GM19351 (cell line): Measurements from ENCODE around the gene ERBB4.
A peak's percentile ranks its signal among the peaks of the same experiment; 100 is the strongest.
"Not testable (repeated sequence)": the region's sequence is repeated elsewhere in the genome, so short reads cannot be mapped to it uniquely, and the experiment has no call there.

Experiments
- ATAC-seq: cut with Tn5 transposase; IDR thresholded peaks from one replicate; pipeline ENCODE4 v1.9.1; 2021; ENCODE audit warnings: mild to moderate bottlenecking, moderate library complexity; ENCODE audit not compliant: unreplicated experiment

The ERBB4 gene

DNA sequence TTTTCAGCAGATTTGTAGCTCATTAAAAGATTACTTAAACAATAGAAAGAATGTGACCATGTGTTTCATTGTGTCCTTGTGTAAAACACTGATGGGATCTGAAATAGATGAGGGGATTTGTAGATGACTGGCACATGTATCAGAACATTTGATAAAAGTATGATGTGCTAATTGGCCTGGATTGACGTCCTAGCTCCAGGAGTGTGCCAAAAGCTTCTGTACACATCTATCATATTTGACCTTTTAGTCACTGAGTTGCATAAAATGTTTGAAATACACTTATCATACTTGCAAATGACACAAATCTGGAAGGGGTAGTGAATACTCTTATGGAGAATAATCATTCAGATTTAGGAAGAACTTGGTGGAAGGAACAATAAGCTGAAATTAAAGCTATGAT, 778.5 kb downstream of the ERBB4 start:
- ATAC-seq = no peak

DNA sequence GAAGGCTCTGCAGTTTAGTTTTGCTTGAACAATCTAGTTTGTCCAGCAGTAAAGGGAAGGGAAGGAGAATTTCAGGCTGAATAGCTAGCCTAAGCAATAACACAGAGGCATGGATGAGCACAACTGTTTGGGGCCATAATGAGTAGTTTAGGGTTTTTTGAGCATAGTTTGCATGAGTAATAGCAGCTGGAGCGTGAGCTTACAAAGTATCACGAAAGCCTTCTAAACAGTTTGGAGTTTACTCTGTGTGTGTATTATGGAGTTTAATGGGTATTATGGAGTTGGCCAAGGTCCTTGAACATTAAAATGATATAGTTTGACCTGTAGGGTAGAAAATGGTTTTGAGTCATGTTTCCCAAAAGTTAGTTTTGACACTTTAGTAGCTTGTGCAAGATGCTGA, 782.3 kb downstream of the ERBB4 start:
- ATAC-seq = no peak

DNA sequence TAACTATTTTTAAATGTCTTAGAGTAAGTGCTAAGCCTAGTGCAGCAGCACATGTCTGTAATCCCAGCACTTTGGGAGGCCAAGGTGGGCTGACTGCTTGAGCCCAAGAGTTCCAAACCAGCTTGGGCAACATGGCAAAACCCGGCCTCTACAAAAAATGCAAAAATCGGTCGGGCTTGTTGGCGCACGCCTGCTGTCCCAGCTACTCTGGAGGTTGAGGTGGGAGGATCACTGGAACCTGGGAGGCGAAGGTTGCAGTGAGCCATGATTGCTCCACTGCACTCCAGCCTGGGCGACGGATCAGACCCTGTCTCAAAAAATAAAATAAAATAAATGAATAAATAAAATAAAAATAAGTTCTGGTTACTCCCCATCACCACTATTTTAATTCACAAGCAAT, 783.4 kb downstream of the ERBB4 start:
- no peak for ATAC-seq

DNA sequence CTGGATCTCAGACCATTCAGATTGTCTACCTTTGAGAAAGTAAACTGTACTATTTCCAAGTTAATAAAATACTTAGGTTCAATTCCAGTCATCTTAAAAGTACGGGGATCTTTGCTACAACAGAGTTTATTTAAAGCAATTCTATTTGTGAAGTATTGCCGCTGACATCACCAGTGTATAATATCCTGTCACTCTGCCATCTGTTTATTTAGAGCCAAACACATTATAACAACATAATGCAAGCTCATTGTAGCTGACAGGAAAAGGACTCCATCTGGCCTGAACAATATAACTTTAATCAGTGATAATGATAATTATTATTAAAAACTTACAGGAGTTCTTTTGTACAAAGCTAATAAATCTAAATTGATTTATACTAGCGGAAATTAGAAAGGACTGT, 786.8 kb downstream of the ERBB4 start:
- ATAC-seq = no peak

DNA sequence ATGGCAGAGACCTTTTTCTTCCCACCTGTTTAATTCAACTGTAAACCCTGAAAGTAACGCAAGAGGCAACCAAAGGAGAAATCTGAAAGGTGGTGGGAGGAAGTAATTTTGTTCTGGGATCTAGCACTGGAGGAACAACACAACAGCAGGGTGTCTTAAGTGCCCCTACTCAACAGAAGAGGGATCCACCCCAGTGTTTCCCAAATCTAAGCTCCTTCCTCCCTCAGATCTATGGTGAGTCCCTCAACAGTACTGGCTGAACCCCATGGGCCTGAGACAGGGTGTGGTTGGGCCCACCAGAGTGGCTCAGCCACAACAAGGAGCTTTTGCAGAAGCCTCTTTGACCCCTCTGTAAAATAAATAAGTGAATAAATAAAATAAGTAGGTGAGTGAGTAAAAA, 790.3 kb downstream of the ERBB4 start:
- ATAC-seq = no peak

DNA sequence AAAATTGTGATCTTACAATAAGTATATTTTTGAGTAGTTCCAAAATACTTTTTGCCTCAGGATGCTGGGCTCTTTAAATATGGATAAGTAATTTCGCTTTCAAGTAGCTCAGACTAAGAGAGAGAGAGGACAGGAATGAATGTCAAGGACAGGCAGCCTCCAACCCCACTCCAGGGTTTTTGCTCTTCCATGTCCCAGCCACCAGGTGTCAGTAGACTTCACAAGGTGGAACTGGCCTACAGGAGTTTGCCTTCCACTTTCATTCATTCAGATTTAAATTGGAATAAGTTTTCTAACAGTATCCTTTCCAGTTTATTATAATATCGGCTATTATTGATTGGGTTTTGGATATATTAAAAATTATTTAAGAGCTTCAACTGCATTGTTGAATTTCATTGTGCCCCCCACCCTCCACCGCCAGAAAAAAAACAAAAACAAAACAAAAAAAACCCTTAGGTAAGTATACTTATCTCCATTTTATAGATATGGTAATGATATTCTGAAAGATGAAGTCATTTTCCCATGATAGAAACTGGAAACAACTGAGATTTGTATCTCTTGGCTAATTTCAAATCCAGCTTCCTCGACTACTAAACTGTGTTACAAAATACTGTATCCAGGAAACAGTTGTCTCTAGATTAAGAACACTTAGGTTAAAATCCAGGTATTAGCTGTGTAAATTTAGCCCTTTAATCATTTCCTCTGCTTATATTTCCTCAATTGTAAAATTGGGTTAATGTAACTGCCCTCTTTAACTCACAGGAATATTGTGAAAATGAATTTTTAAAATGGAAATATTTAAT, 793.1 kb downstream of the ERBB4 start:
- peak; percentile 97 for ATAC-seq

DNA sequence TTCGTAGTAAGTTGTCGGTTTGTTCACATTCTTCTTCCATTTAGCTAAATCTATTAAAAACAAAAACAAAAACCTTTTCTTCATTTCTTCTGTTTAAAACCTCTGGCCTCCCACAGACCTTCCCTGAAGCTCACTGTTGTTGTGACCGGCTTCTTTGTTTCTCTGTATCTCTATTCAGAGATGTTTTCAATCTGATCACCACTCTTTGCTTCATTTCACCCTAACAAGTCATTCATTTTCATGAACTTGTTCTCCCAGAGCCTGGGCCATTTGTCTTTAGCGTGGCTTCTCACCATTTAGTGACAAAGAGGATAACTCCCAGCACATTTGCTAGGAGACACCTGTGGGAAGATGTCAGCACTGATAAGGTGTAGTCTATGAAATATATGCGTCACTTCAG, 794.2 kb downstream of the ERBB4 start:
- ATAC-seq = no peak

DNA sequence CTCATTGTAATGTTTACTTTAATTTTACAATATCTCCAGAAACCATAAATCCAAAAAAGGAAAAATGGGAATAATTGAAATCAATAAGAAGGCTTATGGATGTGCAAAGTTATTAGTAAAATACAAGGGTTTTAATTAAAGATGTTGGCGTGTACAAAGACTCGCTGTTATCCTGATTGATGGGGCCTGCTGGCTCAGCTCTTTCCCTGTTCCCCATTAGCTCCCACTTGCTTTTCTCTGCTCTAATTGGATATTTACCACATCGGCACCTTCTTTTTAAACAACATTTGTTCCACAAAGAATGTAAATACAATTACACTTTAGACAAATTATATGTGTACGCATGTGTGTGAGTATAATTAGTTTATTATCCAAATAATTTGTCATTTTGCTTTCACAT, 796.6 kb downstream of the ERBB4 start:
- ATAC-seq = no peak

DNA sequence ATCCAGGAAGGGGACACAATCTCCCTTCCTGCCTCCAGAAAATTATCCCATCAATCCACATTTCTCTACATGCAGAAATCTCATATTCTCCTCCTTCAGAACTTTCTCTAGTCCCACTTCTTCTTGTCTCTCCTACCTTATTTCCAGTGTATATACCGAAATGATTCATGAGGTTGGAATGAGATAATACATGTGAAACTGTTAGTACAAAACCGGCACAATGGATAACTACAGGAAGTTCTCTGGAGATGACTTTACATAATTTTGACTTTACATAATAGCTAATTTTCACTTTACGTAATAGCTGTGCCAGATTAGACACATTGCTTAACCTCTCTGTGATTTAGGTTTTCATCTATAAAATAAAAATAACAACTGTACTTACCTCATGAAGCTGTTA, 801.3 kb downstream of the ERBB4 start:
- ATAC-seq = no peak

DNA sequence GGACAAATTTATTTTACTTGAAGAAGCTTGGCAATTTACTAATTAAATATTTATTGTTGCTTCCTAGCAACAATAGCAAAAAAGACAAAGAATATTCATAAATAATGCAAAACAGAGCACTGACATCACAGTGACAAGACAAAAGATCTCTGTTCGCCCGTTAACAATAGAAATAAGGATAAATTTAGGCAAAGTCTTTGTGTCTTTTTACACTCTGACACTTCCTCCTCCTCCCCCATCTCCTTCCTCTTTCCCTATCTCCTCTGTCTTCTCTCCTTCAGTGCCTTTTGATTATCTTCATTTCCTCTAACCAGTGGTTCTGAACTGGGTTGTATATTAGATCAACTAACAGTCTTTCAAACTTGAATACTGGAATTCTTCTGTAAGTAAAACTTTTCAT, 808.4 kb downstream of the ERBB4 start:
- ATAC-seq = no peak

DNA sequence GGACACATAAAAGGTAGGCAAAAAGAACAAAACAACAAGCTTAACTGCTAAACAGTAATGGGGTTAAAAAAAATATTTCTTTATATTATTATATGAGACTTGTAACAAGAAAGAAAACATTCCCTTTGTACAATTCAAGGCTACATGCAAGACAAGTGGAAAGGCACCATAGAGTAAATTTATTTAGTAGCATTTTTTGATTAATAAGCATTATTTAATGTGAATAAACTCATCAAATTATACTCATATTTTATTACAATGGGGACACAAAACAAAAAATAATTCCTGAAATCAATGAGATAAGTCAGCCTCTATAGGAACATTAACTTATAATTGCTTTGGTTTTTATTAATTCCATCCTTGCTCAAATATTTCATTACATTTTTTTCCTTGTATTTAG, 809.2 kb downstream of the ERBB4 start:
- ATAC-seq = no peak

DNA sequence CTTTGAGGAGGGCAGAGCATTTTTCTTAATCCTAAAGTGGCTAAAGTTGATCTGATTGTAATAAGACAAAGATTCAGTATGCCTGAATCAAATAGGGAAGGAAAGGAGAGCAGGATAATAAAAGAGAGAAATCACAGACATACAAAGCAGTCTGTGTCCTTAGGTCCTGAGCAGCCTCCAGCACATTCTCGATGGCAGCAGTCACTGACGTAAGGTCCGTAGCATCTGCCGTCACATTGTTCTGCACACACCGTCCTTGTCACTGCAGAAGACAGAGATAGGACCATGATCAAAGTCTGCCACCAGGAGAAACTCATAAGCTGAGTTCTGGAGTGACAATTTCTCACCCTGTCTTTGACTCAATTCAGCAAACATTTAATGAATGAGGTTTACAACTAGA, 813.7 kb downstream of the ERBB4 start:
- no peak for ATAC-seq

DNA sequence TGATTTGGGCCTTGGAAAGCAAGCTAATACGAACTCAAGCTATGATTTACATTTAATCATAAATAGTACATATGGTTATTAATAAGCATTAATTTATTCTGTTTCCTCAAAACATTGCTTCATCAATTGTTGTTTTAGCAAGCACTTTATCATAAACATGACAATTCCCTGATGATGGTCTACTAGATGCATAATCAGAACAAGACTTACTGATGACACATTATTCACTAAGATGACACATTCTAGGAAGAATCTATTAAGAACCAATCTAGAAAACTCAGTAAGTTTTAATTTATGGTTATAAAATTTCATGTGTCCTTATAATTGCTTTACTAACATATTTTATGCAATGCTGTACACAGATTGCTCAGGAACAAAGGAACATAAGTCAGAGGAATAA, 815.2 kb downstream of the ERBB4 start:
- ATAC-seq = no peak

DNA sequence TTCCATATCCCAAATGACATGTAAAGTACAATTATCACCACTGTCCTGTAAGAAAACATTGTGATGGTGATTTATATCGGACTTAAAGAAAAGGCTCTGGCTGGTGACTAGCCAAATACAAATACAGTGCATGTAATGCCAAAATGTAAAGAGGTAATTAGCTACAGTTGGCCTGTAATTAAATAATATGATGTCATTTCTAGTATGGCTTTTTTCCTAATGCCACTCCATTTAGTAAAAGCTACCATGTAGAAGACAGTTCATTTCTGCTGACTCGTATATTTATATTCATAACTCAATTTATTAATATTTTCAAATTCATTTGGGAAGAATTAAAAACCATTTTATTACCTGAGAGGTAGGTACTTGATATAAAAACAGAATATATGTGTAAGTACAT, 815.7 kb downstream of the ERBB4 start:
- no peak for ATAC-seq

DNA sequence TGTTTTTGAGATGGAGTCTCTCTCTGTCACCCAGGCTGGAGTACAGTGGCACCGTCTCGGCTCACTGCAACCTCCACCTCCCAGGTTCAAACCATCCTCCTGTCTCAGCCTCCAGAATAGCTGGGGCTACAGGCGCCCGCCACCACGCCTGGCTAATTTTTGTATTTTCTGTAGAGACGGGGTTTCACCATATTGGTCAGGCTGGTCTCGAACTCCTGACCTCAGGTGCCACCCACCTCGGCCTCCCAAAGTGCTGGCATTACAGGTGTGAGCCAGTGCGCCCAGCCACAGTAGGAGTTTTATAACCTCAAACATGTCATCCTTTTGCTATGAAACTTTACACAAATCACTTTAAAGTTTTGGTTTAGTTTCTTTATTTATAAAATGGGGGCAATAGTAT, 816.7 kb downstream of the ERBB4 start:
- not testable (repeated sequence) for ATAC-seq

DNA sequence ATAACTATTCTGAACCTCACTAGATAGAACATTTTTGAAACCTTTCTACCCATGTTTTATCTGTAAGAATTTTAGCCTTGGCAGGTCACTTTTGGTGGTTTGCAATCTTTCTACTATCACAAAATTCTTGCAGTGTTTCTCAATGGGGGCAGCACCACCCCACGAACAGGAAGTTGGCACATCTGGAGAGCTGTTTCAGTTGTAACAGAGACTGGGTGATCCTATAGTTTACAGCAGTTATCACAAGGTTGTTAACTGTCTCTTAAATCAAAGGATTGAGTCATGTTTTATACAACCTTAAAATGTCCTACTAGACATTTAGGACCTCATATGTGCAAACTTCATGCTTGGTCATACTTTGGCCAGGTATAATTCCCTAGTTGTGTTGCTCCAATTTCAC, 829.2 kb downstream of the ERBB4 start:
- no peak for ATAC-seq

DNA sequence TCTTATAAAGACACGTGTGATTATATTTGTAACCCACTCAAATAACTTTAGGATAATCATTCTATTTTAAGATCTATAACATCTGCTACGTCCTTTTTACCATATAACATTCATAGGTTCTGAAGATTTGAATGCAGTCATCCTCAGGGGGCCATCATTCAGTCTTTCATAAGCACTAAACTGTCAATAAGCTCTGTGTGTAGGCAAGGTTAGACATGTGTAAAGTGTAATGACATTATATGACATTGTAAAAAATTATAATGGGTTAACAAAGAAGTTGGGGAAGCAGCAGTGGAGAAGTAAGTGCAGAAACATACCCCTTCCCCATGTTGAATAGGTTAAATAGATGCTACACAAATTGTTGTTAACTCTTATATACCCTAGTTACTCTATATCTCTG, 845.9 kb downstream of the ERBB4 start:
- ATAC-seq = no peak

DNA sequence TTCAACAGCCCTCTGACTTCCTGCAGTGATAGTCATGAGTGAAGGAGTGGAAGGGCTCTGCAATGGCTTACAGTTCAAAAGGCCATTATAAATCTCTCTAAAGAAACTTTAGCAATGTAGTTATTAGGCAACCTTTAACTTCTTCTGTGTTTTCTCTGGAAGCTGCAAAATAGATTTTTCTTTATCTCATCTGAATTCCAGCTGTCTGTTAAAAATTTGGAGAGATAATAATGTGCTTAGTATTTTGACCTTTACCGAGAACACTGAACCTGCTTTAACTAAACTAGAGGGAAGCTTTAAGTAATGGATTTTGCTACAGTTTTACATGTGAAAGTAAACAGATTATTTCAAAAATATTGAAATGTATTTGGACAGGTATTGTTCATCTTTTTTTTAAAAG, 847.9 kb downstream of the ERBB4 start:
- no peak for ATAC-seq

DNA sequence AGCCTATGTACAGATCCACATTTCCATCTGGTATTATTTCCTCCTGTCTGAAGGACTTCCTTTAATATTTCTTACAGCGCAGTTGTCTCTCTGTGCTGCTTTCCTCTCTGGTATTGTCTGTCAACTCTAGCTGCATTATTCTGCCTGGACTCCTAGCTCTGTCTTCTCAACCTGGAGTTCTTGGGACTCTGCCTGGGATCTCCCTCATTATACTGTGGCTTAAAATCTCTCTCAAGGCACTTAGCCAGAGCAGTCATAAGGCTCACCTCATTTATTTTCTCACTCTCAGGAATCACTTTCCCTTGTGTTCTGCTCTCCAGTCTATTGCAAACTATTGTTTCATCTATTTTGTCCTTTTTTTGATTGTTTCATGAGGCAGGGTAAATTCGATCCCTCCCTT, 850.4 kb downstream of the ERBB4 start:
- no peak for ATAC-seq

DNA sequence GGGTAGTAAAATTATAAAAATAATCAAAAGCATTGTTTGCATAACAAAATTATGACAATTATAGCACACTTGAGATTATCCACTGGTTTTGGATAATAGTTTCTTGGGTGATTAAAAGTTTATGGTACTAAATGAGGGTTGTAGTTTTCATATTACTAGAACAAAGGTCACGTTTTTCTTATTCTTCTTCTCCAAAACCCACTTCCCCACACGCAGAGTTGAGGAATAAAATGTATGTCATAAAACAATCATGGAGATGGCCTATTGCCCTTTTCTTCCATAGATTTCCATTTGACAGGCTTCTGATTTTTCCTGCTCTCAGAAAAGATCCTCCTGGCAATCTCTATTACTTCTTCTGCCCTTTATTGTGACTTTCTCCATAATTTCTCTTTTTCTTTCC, 863.9 kb downstream of the ERBB4 start:
- no peak for ATAC-seq

DNA sequence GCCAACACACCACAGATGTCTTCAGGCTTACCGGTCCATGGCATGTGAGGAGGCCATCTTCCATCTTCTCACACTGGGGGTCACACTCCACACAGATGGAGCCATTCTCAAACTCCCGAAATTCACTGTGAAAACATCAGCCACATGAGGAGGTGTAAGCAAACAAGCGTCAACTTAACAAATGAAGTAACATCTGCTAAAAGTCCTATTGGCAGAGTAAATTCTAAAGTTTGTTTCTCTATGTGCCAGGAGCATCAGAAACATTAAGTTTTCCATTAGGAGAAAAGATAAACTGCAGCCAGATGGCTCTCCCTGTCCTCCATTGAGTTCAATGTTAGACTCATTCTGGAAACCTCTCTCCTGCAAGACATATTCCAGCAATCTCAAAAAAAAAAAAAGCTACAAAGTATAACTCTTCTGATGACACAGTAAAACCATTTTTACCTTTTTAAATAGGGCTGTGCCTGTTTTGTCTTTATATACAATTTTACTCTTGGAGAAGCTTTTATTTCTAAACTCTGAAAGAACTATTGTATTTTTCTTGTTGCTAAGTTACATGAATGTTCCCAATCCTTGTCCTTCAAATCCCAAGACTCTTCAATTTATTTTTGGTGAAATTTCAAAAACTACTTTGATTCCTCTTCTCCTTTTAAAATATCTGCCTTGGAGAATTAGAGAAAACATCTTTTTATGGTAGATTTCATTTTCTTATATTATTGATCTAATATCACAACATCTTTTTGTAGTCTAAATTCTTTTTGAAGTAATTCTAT, 865.3 kb downstream of the ERBB4 start:
- ATAC-seq = no peak

DNA sequence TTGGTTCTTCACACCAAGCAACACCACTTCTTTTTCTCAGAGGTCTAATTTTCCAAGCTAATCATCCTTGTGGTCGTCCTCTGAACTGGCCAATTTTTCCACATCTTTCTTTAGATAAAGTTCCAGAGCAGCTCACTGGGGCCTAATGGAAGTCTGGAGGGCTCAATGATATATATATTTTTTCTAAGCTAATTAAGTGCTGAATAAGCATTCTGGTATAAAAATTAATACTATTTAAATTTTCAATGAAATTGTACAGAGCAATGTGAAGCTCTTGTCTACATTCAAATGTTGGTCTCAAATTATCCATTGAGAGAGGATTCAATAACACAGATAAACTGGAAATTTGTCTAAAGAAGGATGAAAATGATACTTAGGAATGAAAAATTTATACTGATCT, 866.6 kb downstream of the ERBB4 start:
- ATAC-seq = no peak

DNA sequence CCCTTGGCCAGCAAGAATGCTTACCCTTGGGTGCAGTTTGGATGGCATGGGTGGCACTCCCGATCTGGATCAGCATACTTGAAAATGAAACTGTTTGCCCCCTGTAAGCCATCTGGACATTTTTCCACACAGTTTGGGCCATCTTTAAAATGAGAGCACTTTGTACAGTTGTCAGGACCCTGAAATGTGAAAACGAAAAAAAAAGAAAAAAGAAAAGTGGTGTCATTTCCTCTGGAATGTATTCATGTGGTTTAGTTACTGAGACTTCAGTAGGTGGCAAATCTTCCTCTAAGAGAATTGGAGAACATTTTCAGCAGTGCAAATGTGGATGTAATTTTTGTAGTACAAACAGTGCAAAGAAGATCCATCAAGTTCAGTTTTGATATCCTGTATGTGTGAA, 873.3 kb downstream of the ERBB4 start:
- no peak for ATAC-seq
